Urothelium cell line (cell line): ENCODE data around the gene SERGEF.

Experiments used
- DNase-seq: peaks from one replicate; pipeline ENCODE4 v3.0.0; 2011; ENCODE audit warnings: low spot score, mixed read lengths
- FAIRE-seq: peaks from 2 replicates; lab custom pipeline; 2011; peaks lifted over from hg19 to GRCh38; lab: Jason Lieb, UNC

Gene SERGEF

DNA sequence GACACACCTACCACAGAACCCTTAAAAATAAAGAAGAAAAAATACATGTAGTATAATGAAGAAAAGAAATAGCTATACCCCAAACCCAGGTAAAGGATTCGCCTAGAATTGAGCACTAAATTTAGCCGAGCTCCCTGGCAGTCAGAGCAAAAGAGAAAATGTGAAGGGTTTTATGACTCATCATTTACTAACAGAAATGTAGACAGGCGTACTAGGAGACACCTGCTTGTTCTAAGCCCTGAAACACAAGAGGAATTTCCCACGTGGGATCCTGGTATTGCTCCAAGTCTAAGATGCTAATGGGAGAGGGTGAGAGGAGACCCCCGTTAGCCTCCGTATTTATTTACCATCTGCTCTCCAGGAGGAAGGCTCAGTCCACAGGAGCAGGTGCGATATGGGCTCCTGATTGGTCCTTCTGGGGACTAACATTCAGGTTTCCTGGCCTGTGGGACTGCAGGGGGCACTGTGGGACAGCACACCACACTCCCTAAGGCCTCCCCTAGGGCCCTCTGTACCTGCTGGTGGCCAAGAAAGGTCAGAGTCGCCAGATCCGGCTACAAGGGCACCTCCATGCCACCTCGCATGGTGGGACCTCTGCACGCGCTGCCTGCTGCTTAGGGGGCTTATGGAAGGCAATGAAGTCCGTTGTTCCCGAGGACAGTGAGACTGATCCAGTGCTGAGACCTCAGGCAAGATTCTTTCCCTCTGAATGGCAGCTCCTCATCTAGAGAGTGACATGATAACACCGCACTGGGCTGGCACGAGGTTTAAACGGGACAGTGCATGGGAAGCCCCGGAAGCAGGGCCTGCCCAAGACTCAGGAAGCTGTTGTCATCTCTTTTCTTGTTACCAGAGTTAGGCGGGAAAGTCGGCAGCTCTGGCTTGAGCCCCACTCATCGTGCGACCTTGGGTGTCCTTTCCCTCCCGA lies 252.5 kb downstream of the SERGEF start:
- no peak for FAIRE-seq
- peak; percentile 57 for DNase-seq

DNA sequence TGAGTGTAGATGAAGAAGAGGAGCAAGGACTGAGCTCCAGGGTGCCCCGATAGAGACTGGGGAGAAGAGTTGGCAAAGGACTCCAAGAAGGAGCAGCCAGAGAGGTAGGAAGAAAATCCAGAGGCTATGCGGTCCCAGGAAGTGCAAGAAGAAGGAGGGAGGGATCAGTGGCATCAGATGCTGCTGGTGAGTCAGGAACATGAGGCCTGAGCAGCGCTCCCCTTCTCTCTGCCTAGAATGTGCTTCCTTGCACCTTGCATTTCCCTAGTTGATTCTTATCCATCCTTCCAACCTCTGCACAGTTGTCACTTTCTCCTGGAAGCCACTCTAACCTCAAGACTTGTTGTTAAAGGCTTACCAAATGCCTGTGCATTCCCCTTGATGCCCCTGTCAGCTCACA lies 257.0 kb downstream of the SERGEF start:
- FAIRE-seq, result no peak
- DNase-seq, result no peak

DNA sequence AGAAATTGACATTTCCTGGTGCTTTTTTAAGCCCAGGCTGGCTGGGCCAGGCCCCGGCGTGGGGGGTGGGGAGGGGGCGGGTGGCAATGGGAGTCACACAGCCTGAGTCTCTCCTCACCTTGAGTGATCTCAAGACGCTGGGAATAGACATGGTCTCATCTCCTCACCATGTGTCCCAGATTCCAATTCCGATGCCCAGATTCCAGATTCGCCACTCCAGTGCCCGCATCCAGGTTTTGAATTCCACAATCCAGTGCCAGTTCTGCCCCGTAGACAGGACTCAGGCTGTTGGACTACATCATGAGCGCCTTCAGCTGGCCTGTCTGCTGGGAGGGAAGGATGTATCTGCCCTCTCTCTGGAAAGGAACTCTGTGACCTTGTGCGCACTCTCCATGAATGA lies 259.2 kb downstream of the SERGEF start:
- no peak for DNase-seq
- no peak for FAIRE-seq

DNA sequence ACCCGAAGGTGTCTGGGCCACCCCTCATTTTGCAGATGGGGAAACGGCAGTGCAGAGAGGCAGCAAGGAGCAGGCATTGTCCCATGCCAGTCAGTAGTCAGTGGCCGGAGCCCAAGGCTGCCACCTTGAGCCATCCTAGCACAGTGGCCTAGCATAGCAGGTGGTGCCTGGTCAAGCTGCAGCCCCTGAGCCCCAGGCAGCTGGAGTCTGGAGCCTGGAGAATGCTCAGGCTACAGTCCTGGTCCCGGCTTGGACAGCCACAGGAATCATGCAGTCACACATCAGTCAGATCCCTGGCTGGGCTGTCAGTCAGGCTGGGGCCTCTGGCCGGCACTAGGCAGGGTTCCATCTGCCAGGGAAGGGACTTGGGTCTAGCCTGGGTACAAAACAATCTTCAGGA lies 259.7 kb downstream of the SERGEF start:
- FAIRE-seq, result no peak
- no peak for DNase-seq

DNA sequence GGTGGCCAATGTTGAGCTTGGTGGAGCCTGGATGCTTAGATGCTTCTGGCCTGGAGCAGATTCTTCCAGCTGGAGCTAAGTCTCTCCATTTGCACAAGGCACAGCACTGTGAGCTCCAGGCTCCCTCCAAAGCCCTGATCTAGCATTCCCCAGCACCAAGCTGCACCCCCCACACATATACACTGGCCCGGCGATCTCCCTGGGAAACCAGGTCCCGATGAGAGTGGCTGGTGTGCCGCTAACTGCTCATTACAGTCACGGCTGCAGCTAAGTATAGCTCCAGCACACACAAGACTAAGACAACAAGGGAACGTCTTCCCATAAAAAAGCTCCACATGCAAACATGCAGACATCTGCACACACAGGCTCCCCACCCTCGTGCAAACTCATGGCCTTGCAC lies 260.7 kb downstream of the SERGEF start:
- no peak for FAIRE-seq
- no peak for DNase-seq

DNA sequence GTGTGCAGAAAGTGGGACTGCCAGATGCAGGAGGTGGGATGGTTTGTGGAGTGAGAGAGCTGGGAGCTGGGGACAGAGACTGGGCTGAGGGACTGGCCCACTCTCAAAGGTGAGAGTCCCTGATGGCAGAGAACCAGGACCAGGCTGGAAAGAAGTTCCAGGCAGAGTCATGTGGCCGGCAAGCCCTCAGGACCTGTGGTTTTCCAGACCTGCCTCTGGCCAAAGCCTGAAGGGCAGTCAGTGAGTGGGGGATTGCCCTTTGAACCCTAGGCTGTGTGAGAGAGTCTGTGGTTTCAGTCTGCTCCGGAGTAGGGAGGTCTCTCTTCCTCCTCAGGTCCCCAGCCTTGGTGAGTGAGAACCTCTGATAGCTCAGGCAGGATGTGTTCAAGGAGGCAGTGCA lies 261.3 kb downstream of the SERGEF start:
- FAIRE-seq (no peak), DNase-seq (no peak)

DNA sequence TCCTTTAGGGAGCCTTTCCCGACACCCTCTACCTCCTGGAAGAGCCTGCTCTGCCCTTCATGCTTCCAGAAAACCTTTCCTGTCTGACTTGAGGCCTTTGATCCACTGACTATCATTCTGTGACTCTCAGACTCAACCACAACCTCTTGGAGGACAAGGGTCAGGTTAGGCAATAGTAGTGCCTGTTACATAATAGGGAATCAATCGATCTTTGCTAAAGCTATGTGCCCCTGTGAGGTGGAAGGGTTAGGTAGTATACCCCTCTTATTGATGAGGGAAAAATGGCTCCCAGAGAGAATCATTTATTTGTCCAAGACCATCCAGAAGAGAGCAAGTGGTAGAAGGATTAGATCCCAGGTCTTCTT lies 262.1 kb downstream of the SERGEF start:
- DNase-seq (no peak), FAIRE-seq (no peak)

DNA sequence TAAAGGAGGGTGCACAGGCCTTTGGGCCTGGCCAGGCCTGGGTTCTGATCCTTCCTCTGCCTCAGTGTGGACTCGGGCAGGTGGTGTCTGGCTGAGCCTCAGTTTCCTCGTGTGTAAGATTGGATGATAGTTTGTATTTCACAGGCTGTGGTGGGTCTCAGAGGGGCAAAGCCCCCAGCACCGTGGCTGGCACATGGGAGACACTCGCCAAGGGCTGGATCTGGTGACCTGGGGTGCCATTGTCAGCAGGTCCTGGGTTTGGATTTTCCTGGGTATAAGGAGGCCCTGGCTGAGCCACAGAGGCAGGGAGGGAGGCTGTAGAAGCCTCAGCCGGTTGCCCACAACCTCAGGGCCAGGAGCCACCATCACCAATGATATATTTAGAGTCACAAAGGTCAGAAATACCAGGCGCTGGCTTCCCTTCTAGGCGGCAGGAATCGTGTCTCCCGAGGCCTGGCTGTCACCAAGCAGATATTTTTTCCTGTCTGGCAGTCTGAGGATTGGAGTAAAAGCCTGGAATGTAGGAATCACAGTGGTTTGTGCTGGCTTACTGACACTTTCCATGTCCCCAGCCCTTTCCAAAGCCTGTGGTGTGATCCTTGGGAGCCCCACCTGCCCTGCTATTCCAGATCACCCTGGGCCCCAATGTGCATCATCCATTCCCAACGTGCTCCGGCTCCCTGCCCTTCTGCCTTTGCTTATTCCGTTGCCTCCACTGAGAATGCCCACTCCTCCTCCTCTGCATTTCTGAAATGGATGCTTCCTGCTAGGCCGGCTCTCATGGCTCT lies 262.6 kb downstream of the SERGEF start:
- DNase-seq, result no peak
- FAIRE-seq, result no peak

DNA sequence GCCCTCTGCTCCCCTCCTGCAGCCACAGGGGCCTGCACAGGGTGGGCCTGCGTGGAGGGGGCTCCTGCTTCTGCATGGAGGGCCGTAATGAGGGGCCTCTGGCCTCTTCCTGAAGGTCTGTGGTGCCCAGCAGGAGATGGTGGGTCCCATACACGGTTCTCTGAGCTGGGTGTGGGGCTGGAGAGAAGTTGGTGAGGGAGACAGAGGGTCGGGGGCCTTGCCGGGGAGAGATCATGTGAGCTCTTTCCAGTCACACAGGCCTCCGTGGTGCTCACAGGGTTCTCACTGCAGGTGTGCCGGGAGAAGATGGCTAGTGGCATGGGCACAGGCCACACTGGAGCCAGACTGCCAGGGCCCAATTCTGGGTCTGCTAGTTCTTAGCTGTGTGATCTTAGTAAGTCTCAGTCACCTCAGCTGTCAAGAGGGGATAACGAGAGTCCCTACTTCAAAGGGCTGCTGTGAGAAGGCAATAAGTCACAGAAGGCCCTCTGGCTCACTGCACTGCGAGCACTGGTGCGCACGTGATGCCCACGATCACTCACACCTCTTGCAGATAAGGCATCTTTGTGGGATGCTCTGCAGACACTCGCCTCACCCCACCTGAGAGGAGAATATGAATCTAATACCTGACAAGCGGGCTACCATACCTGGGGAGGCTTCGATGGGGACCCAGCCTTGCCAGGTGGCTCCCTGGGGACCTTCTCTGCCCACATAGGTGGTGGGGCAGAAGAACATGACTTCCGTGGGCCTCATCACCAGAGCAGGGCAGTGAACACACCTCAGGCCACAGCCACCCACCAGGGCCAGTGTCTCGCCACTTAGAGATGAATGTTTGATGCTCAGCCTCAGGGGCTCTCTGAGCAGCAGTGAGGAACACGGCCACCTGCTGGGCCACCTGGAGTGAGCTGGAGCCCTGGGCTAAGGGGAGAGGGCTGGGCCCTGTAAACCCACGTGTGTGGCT lies 263.8 kb downstream of the SERGEF start:
- FAIRE-seq, result no peak

DNA sequence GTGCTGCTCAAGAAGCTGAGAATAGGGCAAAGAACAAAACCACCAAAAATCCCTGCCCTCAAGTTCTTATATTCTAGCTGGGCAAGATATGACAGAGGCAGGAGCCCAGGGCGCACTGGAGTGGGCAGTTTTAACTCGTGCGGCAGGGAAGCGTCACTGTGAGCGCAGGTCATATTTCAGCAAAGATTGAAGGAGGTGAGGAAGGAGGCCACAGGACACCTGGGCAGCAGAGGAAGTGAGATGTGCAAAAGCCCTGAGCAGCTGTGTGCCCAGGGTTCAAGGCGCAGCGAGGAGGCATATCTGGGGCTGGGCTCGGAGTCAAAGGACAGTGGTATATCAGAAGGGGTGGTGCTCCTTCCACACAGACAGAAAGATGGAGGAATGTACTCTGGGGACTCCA lies 264.8 kb downstream of the SERGEF start:
- FAIRE-seq (no peak), DNase-seq (no peak)

More for the DNA sequence above, 263.8 kb downstream of the SERGEF start:
- DNase-seq, result no peak

DNA sequence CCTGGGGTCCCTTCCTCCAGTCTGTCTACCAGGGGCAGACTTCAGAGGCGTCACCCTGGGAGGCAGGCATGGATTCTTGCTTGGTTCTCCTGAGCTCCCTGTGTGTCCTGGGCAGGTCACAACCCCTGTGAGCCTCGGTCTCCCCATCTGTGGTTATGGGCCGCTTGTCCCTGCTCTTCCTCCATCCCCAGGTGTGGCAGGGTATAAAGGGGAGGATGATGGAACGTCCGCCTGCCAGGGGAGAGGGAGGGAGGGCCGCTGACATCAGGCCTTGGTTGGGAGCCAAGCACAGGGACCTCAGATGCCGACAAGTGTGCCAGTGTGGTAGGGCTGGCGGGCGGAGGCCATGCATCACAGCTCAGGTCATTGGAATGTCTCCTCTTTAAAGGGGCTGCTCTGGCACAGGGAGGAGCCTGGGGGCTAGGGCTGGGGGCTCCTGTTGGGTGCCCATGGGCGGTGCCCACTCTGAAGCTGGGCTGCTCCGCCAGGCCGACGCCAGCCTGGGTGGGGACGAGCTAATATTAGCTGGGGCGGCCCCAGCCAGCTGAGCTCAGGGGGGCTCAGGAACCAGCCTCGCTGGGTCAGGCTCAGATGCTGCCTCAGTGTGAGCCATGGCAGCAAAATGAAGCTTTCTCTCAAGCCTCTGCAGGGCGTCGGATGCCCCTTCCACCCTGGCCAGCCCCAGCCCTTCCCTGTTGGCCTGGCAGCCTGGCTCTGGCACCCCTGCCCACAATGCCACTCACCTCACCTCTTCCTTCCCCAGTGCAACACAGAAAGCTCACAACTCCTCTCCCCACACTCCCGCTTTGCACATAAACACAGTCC lies 265.5 kb downstream of the SERGEF start:
- peak; percentile 80 for DNase-seq
- FAIRE-seq, result peak; percentile 59

DNA sequence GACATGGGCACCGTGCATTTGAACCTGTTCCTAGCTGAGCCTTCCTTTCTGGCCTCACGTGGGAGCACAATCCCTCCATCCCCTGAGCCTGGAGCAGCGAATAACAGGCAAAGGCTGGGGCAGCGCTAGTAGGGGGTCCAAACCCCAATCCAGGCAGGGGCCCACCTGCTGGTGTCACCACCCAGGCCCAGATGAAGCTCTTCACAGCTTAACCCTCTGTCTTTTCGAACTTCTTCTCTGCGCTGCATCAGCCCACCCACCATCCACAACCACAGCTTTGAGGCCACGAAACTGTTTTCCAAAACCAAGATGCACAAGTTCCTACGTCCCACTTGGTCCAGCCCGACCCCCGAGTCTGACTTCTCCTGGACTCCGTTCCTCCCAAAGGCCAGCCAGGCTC lies 266.8 kb downstream of the SERGEF start:
- DNase-seq (no peak), FAIRE-seq (no peak)

DNA sequence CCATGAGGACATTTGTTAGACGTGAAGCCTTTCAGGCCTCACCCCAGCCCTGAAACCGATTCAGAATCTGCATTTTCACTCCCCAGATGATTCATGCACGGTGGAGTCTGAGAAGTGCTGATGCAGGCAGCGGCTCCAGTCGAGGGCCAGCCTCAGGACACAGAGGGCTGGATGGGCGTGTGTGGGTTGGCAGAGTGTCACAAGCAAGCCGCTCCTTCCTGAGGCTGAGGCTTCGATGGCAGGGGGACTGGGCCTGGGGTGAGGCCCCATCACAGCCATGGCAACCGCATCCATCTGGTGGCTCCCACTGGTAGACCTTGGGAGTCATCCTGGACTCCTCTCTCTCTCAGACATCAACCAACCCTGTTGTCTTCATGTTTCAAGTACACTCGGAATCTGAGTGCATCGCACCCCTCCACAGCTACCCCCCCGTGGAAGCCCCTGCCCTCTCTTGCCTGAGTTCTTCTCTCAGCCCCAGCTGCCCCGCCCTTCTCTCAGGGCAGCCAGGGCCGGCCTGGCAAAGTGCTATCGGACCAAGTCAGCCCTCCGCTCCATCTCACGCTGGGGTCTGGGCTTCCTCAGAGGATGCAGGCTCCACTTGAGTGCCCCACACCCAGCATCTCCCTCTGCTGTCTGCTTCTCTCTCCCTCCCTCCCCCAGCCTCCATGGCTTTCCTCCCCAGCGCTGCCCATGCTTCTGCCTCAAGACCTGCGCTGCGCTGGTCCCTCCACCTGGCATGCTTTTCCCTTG lies 267.6 kb downstream of the SERGEF start:
- DNase-seq (no peak), FAIRE-seq (no peak)

DNA sequence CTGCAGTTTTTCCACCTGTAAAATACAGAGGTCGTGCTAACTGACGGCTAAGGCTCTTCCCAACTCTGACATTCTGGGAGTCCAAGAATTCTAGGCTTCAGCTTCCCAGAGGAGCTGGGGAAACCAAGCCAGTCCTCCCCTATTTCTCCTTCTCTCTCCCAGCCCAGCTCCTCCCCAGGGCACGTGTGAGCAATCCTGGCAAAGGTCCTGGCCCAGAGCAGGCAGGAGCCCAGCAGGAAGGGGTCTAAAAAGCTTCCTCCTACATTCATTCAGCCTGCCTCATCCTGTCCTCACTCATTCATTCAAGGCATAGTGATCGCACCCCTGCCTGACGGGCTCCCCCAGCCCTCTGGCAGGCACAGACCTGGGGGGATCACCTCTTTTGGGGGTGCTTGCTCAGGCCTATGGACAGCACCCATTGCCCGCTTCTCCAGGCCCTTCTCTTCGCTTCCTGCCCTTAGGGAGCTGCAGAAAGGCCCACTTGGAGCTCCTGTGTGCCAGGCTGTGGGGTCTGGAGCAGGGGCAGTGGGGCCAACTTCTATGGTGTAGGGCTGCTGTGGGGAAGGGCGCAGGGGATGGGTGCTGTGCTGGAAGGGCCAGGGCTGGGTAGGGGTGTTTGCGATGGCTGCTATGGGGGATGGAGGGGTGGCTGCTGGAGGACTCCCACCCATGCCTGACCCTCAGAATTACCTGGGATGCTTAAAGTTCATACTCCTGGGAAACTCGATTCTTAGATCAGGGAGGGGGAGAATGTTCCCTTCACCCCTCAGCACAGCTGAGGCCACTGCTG lies 268.5 kb downstream of the SERGEF start:
- DNase-seq (peak; percentile 44), FAIRE-seq (no peak)

DNA sequence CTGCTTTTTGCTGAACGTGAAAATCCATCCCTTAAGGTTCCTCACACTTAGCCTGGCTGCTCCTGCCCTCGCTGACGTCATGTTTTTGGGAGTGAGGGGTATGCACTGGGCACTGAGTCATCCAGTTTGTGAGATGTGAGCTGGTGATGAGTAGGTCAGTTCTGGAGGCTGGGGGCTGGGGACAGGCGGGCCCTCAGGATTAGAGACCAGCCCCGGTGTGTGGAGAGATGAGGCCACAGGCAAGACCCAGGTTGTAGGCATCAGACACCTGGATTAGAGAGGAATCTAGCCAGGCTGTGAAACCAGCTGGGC lies 269.1 kb downstream of the SERGEF start:
- DNase-seq (peak; percentile 78), FAIRE-seq (peak; percentile 13)

DNA sequence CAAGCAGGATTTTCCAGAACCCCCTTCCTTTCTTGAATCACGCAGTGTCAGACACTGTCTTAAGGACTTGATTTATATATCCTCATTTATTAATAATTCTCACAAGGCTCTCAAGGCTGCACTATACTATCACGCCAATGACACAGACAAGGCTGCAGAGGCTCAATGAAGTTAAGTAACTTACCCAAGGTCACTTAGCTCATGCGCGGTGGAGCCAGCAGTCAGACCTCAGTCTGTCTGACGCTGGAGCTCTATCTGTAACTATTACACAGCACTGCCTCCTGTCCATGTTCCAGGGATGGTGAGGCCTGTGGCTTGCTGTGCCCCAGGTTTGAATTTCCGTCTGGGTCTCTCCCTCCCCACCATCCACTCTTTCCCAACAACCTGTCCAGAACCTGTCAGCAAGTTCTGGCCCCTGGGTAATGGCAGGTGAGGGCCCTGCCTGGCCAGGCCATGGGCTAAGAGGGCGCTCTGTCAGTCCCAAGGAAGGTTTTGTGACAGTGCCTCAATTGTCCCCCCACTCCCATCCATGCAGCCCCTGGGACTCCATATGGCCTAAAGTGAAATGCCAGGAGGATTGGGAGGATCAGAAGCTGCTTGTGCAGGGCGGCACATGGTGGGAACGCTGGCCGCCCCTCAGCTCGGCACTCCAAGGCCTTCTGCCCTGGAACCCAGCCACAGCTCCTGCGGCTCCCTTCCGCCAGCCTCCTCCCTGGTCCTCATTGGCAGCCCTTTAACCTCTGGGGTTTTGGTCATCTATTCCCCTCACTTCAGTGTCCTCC lies 269.6 kb downstream of the SERGEF start:
- DNase-seq (no peak), FAIRE-seq (no peak)

DNA sequence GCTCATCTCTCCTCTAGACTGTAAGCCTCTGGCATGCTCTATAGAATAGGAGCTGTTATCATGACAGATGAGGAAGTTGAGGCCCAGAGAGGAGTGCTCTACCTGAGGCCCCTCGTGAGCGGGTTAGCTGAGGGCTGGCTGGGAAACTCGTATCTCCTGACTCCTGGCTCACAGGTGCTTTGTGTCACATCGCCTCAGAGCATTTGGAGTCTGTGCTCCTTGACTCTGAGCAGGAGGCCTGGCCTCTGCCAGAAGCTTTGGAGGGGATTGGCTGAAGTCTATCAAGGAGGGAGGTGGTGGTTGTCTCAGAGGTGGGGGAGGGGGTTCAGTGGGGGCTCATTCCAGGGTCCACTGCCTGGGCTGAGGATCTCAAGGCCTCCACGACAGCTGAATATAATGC lies 270.8 kb downstream of the SERGEF start:
- DNase-seq (no peak), FAIRE-seq (no peak)

DNA sequence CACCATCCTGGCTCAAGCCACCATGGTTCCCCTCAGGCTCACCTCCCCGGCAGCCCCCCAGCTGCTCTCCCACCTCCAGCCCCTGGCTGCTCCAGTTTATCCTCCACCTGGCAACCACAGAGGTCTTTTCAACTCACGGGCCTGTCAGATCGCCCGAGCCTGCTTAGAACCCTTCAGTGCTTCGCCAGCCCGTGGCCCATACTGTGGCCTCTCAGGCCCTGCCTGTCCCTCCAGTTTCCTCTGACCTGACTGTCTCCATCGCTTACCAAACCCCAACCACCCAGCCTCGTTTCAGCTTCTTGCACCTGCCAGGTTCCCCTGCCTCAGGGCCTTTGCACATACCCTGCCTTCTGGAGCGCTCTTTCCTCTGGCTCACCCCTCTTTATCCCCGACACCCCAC lies 271.4 kb downstream of the SERGEF start:
- DNase-seq (no peak), FAIRE-seq (no peak)
